SK-N-SH treated with all-trans-retinoic acid at 6 μM for 48 hours (cell line): ENCODE data around the gene PMEPA1.

ENCODE experiments used
- ARNTL ChIP-seq: fragments of 450-650 bp; formaldehyde crosslinking; IDR thresholded peaks from 2 replicates; pipeline ENCODE4 v1.5.0; 2020; ENCODE audit warnings: low read depth, mild to moderate bottlenecking, moderate library complexity, borderline replicate concordance
- CSDC2 ChIP-seq: fragments of 250-450 bp; sonication (Bioruptor Pico); IDR thresholded peaks from 2 replicates; pipeline ENCODE4 v1.5.0; 2020; ENCODE audit warnings: mild to moderate bottlenecking, moderate library complexity
- GLIS3 ChIP-seq: fragments of 250-450 bp; sonication (Bioruptor Pico); IDR thresholded peaks from 2 replicates; pipeline ENCODE4 v1.5.0; 2020; ENCODE audit warnings: mild to moderate bottlenecking, moderate library complexity
- OSR1 ChIP-seq: fragments of 250-450 bp; sonication (Bioruptor Pico); IDR thresholded peaks from 2 replicates; pipeline ENCODE4 v1.8.0; 2022; ENCODE audit warnings: moderate library complexity, mild to moderate bottlenecking, inconsistent platforms
- RARB ChIP-seq: fragments of 250-450 bp; sonication (Bioruptor Pico); IDR thresholded peaks from 2 replicates; pipeline ENCODE4 v1.8.0; 2021; ENCODE audit warnings: mild to moderate bottlenecking, moderate library complexity
- ZFP30 ChIP-seq: fragments of 450-650 bp; formaldehyde crosslinking; IDR thresholded peaks from 2 replicates; pipeline ENCODE4 v1.5.0; 2022; ENCODE audit warnings: mild to moderate bottlenecking, moderate library complexity
- TF ChIP-seq, protein P1 (sequence below): fragments of 250-450 bp; sonication (Bioruptor Pico); IDR thresholded peaks from 2 replicates; pipeline ENCODE4 v1.5.1; 2020; ENCODE audit warnings: low read depth, mild to moderate bottlenecking, moderate library complexity
- TF ChIP-seq, protein P2 (sequence below): fragments of 250-450 bp; sonication (Bioruptor Pico); IDR thresholded peaks from 2 replicates; pipeline ENCODE4 v1.5.0; 2020; ENCODE audit warnings: mild to moderate bottlenecking, moderate library complexity

DNA sequence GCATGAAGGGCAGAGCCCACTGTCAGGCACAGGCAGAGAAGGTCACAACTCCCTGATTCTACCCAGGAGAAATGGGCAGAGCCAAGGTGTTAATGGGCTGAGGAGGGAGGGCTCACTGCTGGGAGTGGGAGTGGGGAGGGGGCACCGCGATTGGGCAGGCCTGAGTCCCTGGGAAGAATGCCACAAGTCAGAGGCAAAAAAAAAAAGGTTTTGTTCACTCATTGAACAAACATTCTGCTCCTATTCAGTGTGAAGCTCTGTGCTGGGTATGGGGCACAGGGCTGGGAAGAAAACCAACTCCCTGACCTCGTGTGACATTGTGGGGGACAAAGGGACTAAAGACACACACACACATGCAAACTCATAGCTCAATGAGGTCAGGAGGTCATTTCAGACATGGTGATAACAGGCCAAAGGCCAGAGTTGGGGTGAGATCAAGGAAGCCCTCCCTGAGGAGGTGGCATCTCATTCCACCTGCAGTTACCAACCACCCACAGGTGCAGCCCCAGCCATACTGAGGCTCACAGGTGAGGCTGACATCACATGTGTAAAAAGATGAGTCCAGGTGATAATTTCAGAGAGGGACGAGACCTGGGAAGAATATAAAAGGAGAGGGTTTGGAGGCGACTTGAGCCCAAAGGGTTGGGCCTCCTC is 3.2 kb upstream of the PMEPA1 start:
- TF ChIP-seq OSR1 (CRISPR knock-in tag) (no peak), RARB (CRISPR knock-in tag) (no peak), ZFP30 (CRISPR knock-in tag) (no peak), ARNTL (CRISPR knock-in tag) (no peak), GLIS3 (CRISPR knock-in tag) (no peak), CSDC2 (CRISPR knock-in tag) (no peak)
- TF ChIP-seq, protein P1, sequence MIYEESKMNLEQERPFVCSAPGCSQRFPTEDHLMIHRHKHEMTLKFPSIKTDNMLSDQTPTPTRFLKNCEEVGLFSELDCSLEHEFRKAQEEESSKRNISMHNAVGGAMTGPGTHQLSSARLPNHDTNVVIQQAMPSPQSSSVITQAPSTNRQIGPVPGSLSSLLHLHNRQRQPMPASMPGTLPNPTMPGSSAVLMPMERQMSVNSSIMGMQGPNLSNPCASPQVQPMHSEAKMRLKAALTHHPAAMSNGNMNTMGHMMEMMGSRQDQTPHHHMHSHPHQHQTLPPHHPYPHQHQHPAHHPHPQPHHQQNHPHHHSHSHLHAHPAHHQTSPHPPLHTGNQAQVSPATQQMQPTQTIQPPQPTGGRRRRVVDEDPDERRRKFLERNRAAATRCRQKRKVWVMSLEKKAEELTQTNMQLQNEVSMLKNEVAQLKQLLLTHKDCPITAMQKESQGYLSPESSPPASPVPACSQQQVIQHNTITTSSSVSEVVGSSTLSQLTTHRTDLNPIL, result no peak
- TF ChIP-seq, protein P2, sequence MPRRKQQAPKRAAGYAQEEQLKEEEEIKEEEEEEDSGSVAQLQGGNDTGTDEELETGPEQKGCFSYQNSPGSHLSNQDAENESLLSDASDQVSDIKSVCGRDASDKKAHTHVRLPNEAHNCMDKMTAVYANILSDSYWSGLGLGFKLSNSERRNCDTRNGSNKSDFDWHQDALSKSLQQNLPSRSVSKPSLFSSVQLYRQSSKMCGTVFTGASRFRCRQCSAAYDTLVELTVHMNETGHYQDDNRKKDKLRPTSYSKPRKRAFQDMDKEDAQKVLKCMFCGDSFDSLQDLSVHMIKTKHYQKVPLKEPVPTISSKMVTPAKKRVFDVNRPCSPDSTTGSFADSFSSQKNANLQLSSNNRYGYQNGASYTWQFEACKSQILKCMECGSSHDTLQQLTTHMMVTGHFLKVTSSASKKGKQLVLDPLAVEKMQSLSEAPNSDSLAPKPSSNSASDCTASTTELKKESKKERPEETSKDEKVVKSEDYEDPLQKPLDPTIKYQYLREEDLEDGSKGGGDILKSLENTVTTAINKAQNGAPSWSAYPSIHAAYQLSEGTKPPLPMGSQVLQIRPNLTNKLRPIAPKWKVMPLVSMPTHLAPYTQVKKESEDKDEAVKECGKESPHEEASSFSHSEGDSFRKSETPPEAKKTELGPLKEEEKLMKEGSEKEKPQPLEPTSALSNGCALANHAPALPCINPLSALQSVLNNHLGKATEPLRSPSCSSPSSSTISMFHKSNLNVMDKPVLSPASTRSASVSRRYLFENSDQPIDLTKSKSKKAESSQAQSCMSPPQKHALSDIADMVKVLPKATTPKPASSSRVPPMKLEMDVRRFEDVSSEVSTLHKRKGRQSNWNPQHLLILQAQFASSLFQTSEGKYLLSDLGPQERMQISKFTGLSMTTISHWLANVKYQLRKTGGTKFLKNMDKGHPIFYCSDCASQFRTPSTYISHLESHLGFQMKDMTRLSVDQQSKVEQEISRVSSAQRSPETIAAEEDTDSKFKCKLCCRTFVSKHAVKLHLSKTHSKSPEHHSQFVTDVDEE (CRISPR knock-in tag), result no peak
